GM20000 (cell line): ENCODE data around the gene CAST.

Experiments
- DNase-seq: peaks from one replicate; pipeline ENCODE4 v3.0.0; 2012; ENCODE audit warnings: low spot score
- TF ChIP-seq, protein P1 (sequence below): IDR thresholded peaks from 2 replicates; pipeline ENCODE4 v1.5.1; 2012; ENCODE audit warnings: mild to moderate bottlenecking, control low read depth; ENCODE audit errors: extremely low read depth, missing control alignments

The CAST gene

DNA sequence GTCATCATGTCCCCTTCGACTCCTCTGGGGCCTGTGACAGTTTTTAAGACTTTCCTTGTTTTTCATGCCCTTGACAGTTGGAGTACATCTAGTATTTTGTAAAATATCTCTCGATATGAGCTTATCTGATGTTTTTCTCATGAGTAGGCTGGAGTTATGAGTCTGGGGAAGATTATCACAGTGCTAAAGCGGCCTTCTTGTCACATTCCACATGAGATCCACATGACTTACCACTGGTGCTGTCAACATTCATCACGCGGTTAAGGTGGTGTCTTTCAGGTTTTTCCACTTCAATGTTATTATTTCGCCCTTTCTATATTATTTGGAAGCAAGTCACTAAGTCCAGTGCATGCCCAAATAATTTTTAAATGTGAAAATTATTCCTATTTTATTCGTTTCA, 17.1 kb upstream of the CAST start:
- TF ChIP-seq, protein P1, sequence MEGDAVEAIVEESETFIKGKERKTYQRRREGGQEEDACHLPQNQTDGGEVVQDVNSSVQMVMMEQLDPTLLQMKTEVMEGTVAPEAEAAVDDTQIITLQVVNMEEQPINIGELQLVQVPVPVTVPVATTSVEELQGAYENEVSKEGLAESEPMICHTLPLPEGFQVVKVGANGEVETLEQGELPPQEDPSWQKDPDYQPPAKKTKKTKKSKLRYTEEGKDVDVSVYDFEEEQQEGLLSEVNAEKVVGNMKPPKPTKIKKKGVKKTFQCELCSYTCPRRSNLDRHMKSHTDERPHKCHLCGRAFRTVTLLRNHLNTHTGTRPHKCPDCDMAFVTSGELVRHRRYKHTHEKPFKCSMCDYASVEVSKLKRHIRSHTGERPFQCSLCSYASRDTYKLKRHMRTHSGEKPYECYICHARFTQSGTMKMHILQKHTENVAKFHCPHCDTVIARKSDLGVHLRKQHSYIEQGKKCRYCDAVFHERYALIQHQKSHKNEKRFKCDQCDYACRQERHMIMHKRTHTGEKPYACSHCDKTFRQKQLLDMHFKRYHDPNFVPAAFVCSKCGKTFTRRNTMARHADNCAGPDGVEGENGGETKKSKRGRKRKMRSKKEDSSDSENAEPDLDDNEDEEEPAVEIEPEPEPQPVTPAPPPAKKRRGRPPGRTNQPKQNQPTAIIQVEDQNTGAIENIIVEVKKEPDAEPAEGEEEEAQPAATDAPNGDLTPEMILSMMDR, result no peak
- DNase-seq, result no peak

DNA sequence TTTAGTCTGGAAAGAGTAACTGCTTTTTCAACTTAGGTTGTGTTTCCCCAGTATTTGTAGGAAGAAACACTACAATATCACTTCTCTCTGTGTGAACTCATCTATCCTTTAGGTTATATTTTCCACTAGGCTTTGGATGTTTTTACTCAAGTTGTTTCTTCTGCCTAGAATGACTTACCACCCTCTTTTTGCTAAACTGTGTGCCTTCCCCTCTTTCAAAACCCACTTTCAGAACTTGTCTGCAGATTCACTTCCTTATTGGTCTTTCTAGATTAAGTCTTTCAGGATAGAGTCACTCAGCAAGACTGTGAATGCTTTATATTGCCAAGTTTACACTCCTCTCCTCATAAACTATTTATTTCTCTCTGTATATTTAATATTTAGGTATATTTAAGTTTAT, 14.2 kb upstream of the CAST start:
- TF ChIP-seq, protein P1, result no peak
- DNase-seq, result no peak

DNA sequence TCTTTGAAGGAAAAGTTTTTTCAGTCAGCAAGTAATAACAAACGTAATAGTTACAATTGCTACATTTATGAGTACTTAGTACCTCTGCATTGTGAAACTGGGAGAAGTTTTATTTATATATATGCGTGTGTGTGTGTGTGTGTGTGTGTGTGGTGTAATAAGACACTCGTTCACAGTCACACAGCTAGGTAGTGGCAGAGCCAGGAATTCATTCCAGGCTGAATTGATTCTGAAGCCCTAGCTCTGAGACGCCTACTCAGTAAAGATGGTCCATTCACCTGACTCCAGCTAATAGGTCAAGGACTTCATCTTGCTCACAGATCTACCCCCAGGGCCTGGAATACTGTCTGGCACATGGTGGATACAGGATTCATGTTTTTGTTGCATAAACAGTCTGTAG, 13.6 kb upstream of the CAST start:
- no peak for DNase-seq

DNA sequence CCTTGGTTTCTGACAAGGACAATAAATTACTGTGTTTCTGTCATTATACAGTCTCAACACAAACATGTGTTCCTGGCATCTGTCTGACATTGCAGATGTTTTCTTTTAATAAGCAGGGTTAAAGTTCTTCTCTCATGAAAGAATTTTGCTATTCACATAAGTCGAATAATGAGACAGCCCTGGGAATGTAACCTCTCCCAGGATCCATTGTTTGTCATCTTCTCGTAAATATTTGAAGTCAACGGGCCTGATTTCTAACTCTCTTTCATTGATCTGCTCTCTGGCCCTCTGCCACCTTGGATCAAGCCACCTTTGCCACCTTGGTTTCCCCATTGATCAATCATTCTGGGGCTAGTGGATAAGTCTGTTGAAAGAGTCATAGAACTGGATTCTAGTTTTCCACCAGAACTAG, 12.9 kb upstream of the CAST start:
- no peak for DNase-seq
- TF ChIP-seq, protein P1, result no peak

More for the DNA sequence above, 13.6 kb upstream of the CAST start:
- TF ChIP-seq, protein P1, result no peak

DNA sequence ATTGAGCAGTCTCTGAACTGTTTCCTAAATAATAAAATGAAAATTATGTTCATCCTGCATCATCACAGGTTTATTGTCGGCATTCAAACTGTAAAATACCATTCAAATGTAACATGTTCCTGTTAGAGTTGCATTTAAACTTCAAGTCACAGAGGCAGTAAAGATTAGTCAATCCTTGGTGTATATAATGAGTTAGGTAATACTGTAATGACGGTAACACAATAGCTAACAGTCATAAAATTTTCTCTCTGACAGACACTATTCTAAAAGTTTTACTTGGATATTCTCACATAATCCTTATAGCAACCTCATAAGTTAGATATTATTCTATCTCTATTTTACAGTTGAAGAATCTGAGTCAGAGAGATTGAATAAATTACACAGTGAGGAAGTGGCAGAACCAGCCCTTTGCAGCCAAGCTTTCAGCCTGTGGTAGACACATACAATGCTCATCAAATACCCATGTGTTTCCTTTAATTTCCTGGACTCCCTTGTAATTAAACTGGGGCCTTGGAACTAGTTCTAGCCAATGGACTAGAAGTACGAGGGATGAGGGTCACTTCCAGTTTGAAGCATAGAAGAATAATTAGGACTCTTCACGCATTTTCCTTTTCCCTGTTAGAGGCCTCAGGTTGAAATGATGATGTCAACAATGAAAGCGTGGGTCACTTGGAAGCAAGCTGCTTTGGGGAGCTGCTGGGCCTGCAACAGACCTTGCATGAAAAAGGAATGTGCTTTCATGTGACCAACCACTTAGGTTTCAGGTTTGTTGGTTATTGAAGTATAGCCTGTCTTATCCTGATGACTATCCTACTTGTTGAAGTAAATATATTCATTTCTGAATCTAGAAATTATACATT, 12.3 kb upstream of the CAST start:
- DNase-seq, result no peak

DNA sequence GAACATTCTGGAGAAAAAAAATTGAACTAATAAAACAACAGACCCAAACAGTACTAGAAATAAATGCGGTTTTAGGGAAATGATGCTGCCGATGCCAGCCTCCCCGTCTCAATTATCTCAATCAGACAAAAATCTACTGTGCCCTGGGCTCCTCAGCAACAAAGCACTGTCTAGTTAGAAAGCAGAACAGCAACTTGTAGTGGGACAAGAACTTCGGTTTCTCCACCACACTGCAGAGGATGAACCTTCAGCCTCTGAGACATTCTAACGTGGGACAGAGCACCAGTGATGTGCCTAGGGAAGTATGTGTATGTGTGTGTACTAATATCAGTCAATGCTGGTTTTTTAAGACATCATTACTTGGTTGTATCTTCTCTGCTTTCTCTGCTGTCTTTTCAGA, 11.1 kb upstream of the CAST start:
- no peak for DNase-seq
- TF ChIP-seq, protein P1, result no peak

More for the DNA sequence above, 12.3 kb upstream of the CAST start:
- TF ChIP-seq, protein P1, result no peak

DNA sequence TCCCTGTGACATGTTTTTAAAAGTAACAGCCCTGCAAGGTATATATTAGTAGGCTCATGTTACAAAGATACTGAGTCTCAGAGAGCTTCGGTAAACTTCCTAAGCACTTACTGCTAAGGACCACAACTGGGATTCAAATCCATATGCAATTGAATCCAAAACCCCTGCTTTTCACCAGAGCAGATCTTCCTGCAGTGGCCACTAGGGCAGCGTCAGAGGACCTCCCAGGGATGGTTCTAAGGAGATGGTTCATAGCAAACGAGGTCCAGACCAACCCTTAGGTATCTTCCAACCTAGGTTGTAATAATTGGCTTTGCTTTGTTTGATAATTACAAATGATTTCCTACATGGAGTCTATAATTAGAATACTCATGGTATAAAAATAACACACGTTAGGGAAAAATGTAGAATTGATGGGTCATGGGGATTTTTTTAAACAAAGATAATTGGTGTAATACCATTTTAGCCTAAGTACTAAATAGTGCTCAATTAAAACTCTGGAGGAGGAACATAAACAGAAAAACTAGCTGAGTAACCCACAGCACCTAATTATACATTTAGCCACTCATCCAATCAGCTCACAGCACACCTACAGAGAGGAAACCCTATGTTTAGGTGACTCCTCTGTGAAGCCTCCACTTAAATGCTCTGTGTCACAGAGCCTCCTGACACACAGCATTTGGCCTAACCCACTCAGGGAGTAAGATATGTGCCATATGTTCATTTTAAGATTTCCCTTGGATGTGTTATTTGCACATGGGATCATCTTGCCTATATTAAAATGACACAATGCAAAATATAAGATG, 10.0 kb upstream of the CAST start:
- no peak for DNase-seq
- TF ChIP-seq, protein P1, result no peak
